CD4-positive, alpha-beta T cell treated with Interleukin-21 for 1 hour (primary cell): ENCODE measurements around the gene CHMP6.
"Not testable (repeated sequence)": the region's sequence is repeated elsewhere in the genome, so short reads cannot be mapped to it uniquely, and the experiment has no call there.

Experiments
- DNase-seq: peaks from one replicate; pipeline ENCODE4 v3.0.0-alpha.2; 2020

CHMP6 gene

GRCh38 chr17:81016575-81016974, 24.9 kb downstream of the CHMP6 start:
- no peak for DNase-seq

GRCh38 chr17:81017330-81017729, 25.7 kb downstream of the CHMP6 start:
- not testable (repeated sequence) for DNase-seq

- peak; percentile 39 for DNase-seq
These were observed 26.6 kb downstream of the CHMP6 start for GRCh38 chr17:81018044-81018802.

GRCh38 chr17:81019563-81020442, 28.2 kb downstream of the CHMP6 start:
- no peak for DNase-seq

- no peak for DNase-seq
These were observed 28.8 kb downstream of the CHMP6 start for GRCh38 chr17:81020443-81020766.

GRCh38 chr17:81020767-81021497, 29.3 kb downstream of the CHMP6 start:
- no peak for DNase-seq

- no peak for DNase-seq
These were observed 30.1 kb downstream of the CHMP6 start for GRCh38 chr17:81021531-81022343.

- DNase-seq, result no peak
These were observed 30.7 kb downstream of the CHMP6 start for GRCh38 chr17:81022344-81022676.

- DNase-seq, result no peak
These were observed 33.6 kb downstream of the CHMP6 start for GRCh38 chr17:81025065-81025740.

GRCh38 chr17:81025741-81026129, 34.1 kb downstream of the CHMP6 start:
- DNase-seq, result no peak

GRCh38 chr17:81026266-81027036, 34.8 kb downstream of the CHMP6 start:
- DNase-seq, result no peak

- no peak for DNase-seq
These were observed 35.4 kb downstream of the CHMP6 start for GRCh38 chr17:81027038-81027437.

- DNase-seq, result no peak
These were observed 36.2 kb downstream of the CHMP6 start for GRCh38 chr17:81027591-81028505.

- no peak for DNase-seq
These were observed 36.8 kb downstream of the CHMP6 start for GRCh38 chr17:81028506-81028858.

- DNase-seq, result no peak
These were observed 38.2 kb downstream of the CHMP6 start for GRCh38 chr17:81029859-81030258.

GRCh38 chr17:81030312-81030711, 38.7 kb downstream of the CHMP6 start:
- not testable (repeated sequence) for DNase-seq

- no peak for DNase-seq
These were observed 39.3 kb downstream of the CHMP6 start for GRCh38 chr17:81030741-81031565.

- DNase-seq, result no peak
These were observed 40.2 kb downstream of the CHMP6 start for GRCh38 chr17:81031566-81032550.
